Stimulated activated CD4-positive, alpha-beta T cell treated with anti-CD3 and anti-CD28 coated beads, Interleukin-15, amount 100 ng/mL, for 24 hours (primary cell): ENCODE results near the gene IFT43.

Experiments used
- DNase-seq: peaks from one replicate; pipeline ENCODE4 v3.0.0-alpha.2; 2020

The IFT43 gene

DNA sequence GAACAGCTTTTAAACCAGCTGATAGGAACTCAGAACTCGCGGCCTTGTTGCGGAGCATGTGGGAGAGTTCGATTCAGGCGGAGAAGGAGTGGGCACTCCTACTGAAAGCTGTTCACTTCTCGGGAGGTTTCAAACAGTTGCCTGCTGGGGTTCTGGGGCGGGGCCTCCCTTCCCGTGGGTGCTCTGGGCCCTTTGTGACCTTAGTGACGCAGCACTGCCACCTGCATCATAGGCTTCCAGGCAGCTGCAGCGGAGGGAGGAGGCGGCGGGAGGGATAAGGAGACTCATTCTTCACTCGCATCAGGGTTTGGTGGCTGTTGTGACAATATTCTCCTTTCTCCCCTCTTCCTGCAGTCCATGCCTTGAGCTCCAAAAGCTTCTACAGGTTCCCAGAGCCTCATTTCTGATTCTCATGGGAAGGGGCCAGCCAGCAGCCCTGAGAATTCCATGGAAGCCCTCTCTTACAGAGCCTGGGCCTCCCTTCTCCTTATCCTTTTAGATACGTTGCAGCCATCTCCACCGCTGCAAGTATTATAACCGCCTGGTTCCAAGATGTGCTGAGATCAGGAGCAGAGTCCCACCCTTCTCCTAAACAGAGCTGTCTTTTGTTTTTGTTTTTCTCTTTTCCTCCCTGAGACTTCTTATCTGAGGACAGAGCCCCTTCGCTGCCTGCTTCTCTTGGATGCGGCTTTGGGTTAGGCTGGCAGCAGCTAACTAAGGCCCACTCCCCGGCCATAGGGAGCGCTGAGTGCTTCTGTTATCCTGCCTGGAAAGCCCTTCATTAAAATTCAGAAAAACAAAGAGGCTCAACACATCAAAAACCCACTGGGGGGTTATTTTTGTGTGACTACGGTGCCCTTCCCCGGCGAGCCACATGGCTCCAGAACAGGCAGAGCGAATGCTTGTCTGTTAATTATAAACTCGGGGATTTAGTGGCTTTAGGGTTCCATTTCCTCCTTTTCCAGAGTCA lies 98.5 kb downstream of the IFT43 start:
- no peak for DNase-seq

DNA sequence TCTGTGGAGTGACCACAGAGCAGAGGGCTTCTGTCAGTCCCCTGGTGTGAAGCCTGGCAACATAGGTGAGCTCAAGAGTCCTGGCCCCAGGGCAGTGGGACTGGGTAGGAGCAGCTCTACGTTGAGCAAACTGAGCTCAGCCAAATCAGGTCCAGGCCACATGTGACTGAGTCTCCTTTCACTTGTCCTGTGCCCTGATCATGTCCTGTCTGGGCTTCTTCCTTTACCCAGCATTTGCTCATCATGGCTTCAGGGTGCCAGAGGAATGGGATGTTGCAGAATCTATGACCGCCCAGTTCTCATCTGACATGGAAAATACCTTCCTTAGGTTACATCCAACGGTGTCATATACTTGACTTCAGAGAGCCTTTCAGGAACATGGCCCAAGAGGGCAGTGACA lies 99.8 kb downstream of the IFT43 start:
- no peak for DNase-seq

DNA sequence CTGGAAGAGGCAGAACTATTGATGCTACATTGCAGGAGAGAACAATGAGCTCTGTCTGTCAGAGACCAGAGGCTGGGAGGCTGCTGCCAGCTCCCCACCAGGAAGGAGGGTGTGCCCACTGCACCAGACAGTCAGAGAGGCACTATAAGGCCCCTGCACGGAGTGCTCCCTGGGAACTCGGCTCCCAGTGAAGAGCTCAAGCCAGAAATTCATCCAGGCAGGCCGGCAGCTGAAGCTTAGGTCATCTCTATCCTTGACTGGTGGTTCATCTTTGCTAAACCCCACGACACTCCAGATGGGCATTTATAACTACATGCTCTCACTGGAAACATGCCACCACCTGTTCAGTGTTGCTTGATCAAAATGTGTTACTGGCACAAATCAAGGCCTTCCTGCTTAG lies 101.1 kb downstream of the IFT43 start:
- DNase-seq = no peak

DNA sequence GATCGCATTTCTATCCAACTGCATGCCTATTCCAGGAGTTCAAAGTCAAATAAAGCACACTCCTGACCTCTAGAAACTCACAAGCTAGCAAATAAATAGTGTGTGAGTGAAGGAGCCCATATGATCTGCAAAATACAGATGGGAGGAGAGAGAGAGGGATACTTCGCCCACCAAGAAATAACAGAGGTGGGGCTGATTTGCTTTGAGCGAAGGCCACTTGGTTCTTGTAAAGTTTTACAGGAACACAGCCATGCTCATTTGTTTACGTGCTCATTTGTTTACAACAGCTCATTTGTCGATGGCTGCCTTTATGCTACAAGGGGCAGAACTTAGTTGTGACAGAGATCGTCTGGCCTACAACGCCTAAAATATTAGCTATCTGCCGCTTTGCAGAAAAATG lies 102.8 kb downstream of the IFT43 start:
- DNase-seq = no peak

DNA sequence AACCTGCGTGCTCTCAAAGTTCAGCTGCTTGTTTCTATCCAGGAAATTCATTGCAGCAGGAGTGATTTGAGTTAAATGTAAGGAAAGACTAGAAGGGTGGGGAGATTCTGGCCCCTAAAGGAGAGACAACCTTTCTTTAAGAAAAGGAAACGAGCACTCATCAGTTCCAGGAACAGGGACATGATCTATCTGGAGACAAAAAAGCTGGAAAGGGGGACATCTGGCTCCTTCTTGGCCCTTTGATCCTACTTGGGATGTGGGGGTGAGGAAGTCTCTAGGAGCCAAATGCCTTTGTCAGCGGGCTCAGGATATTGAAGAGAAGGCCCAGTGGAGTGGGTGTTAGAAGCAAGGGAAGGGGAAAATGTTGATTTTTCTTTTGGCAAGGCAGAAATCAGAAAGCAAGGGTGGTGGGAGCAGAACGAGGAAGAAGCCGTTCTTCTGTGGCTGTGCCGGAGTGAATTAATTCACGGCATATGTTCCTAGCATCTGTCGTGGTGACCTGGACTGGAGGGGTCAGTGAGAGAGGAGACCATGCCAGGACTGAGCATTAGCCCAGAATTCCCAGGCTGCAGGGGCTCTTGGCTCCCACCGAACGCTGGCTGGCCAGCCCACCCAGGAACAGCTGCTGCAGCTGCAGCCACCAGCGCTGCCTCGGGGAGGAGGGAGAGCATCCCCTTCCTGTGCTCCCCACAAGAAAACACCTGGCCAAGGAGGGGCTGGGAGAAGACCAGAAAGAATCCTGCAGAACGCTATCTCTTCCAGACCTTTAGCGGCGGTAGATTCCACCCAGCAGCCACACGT lies 103.4 kb downstream of the IFT43 start:
- no peak for DNase-seq

DNA sequence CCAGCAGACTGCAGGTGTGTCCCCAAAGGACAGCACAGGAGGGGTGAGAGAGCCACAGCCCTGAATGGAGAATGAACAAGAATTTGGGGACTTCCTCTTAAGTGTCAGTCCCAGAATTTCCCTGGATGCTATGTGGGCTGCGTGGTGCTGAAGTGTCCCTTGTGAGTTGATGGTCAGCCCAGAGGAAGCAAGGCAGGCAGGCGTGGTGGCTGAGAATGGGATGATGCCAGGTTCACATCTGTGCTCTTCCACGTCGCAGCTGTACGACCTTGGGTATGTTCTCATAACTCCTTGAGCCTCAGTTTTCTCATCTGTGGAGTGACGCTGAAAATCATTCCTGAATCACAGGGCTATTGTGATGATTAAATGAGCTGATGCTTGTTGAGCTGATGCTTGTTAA lies 104.0 kb downstream of the IFT43 start:
- DNase-seq = no peak

DNA sequence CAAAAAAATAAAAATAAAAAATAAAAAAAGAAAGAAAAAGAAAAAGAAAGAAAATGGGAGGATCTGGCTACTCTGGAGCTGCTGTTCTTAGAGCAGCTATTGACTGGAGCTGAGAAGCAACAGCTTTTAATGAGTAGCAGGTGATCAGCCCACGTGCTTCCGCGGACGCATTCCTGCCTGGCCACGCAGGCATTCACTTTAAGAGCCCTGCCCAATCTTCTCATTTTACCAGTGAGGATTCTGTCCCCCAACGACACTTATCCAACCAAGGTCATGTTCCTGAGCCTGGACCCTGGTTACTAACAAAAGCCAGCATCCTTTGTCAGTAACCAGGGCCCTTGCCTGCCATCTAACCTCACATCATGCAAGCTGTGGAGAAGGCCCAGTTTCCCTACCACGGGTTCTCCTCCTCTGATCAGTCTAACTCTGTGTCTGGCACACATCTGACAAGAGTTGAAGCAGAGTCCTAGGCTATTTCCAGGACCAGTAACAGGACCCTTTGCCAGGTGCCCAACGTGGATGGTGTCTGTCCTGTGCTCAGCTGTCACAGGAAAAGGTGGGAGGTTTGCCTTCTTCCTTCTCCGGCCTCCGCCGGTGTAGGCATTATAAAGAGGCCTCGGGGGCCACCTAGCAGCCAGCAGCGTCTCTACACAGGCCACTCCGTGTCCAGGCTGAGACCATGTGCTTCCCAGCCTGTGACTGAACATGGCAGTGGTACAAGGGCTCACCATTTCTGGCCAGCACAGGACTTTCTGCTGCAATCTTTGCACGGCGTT lies 105.2 kb downstream of the IFT43 start:
- no peak for DNase-seq

DNA sequence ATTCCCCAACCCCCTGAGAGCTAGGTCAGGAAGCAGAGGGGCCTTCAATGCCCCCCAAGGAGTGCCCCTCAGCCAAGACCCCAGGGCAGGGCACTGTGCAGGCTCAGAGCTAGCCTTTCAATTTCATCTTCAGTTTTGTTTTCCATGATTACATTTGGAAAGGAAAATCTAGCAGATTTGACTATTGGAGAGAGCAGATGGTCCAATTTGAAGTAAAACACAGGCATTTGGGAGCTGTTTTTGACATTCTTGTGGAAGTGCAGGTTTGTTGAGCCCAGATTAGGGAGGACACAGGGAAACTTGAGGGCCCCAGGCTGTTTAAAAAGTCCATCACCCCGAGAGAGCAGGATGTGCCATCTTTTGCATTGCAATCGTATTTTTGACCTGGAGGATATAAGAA lies 107.5 kb downstream of the IFT43 start:
- DNase-seq = no peak

DNA sequence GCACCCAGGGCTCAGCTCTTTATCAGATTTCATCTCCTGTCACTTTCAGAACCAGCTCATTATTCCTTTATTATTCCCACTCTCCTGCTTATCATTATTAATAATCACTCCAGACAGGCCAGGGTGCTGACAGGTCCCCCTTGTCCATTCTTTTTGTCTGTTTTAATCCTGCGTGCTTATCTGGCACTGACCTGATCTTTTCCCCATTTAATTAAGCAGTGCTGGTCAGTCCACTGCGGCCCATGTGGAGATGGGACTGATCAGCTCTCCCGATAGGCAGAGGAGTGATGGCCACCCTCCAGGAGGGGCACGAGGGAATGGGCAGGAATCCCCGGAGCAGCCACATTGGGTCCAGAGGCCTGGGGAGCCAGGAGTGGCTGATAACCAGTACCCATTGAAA lies 110.7 kb downstream of the IFT43 start:
- no peak for DNase-seq

DNA sequence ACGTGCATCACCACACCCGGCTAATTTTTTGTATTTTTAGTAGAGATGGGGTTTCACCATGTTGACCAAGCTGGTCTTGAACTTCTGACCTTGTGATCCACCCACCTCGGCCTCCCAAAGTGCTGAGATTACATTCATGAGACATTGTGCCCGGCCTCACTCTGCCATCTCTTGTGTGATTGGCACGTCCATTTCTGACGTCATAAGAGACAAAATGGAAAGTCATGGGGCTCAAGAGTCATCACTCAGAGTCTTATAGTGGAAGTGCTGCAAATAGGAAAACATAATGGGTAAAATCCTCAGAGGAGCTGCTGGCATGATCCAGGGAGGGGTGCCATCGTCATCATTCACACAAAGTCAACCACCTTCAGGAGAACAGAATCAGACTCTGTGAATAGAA lies 112.0 kb downstream of the IFT43 start:
- DNase-seq = no peak

DNA sequence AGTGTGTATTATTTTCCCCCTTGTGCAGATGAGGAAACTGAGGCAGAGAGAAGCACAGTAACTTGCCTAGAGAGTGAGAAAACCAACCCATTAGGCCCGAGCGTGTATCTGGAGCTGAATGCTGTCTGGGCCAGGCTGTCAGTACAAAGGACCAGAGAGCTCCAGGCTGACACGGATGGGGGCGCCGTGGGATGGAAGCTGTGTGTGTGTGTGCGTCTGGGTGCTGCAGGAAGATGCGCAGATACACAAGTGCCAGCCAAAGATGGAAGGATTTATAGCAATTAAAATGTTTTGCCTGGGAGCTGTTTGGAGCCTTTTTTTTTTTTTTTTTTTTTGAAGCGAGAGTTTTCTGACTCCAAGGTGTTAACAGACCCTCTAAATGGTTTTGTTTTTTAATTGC lies 112.5 kb downstream of the IFT43 start:
- DNase-seq = no peak

DNA sequence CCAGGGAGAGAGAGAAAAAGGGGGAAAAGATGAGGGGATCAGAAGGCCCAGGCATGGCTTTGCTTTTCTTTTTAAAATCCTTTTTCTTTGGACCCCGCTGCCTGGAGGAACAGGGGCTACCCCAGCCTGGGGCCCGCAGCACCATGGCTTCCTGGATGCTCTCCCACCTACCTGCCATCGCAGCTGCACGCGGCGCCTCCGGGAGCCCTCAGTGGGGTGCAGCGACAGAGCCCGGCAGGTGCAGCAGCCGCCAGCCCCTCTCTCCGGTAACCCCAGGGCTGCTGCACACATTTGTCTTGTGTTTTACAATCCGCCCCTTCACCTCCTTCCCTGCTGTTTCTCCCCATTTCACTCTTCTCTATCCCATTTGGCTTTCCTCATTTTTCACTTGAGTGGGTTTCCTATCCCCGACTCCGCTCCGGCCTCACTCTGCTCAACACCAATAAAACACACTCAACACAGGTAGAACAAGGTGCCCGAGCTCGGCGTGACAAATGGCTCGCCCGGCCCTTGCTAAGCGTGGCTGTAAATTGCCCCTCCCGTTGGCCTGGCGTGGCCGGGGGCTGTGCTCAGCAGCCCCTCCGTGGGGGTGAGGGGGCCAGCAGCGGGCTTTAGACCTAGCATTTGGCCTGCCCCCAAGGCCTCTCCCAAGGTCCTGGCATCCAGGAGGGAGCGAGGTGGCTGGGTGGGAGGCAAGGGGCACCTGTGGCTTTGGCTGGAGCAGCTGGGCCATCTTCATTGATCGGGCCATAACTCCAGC lies 113.5 kb downstream of the IFT43 start:
- no peak for DNase-seq

DNA sequence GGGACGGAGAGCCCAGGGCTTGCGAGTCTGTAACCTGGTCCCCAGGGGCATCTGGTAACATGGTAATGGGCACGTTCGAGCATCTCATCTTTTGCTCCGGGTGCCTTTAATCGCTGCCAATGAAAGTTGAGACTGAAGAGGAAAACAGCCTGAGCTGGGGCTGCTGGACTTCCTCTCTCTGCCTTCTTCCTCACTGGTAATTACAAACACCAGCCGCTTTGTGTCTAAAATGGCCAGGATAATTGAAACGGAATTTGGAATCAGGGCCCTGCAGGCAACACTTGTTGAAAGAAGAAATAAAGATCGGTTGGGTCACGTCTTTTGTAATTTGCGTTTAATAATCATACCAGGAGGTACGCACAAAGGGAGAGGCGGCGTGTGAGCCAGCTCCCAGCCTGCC lies 114.7 kb downstream of the IFT43 start:
- no peak for DNase-seq

DNA sequence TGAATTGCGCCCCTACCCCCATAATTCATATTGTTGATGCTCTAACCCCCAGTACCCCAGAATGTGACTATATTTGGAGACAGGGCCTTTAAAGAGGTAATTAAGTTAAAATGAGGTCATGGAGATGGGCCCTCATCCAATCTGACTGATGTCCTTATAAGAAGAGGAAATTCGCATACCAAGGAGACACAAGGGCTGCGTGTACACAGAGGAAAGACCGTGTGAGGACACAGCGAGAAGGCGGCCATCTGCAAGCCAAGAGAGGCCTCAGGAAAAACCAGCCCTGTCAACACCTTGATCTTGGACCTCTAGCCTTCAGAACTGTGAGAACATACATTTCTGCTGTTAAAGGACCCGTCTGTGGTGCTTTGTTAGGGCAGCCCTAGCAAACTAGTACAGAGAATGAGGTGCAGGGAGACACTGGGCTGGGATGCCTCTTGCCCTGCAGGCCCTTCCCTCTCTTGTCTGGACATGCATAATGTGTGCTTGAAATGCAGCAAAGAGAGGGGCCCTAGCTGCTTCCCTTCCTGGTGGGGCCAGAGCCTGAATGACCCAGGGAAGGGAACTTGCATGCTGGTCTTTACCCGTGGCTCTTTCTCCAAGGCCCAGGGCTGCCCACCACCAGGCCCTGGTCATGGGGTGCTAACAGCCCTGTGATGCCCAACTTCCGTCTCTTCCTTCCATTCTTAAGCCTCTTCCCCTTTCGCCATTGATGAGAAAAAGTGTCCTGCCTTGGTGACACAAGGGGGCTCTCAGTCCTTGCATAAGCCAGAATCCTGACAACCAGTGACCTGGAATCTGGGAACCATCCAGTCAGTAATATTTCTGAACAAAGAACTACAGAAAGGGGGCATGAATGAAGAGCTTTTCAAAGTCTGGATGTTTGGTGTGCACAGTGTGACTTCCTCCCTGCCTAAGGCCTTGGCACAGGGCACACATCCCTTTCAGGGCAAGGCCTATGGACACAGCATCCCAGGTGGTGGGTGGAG lies 116.1 kb downstream of the IFT43 start:
- DNase-seq = no peak

DNA sequence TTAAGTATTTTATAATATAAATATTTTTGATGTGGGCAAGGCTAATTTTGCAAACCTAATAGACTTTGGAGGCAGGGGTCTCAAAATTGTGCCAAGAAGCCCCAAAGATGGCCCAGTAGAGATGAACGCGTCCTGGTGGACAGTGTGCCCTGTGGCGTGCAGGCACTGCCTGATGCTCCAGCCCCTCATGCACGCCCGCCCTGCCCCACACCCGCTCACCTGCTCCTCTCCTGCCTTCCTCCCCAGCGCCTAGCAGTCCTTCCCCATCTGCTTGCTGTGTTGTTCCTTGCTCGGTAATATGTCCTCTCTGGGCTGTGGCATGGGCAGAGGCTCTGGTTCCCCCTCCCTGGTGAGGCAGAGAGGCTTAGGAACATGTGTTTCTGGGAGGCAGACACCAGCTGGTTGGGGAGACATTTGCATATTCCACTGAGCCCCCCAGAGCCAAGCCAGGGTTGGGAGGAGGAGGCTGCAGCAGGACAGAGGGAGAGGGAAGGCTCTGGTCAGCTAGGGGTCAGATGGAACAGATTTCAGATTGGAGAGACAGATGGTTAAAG lies 119.3 kb downstream of the IFT43 start:
- DNase-seq = no peak

DNA sequence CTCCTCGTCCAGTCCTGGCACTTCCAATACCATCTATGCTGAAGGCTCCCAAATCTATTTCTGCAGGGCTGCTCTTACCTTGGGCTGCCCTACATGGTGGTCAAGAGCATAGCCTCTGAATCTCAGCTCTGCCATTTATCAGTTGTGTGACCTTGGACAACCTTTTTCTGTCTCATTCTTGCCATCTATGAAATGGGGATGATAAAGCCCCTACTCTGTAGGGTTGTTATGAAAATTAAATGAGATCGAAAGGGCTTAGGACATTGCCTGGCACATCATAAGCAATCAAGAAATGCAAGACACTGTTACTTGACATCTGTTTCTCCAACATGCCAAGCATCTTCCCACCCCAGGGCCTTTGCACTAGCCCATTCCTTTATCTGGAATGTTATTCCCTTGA lies 120.6 kb downstream of the IFT43 start:
- no peak for DNase-seq

DNA sequence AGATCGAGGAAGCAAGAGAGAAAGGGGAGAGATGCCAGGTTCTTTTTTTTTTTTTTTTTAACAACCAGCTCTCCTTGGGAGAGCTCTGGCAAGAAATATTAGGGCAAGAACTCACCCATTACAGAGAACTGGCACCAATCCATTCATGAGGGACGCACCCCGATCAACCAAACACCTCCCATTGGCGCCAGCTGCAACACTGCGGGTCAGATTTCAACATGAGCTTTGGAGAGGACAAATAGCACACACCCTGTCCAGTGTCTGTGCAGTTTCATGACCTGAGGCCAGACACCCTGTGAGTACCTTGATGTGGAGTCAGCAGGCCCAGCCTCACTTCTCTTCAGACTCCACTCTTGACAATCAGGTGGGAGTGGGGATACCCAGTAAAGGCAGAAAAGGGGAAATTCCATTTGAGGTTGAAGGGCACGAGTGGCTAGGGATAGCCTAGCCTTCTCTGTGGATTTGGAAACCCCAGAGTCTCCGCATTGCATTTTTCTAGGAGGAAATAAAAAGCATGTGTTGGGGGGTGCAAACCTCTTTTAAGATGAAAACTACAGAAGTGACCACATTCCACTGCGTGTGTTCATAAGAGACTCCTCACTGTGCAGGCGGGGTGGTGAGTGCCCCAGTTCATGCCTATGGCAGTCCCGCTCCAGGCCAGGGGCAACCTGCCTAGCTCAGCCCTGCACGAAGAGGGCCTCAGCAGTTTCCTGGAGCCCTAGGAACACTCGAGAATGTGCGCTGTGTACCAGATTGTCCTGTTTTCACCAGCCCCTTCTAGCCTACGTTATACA lies 123.7 kb downstream of the IFT43 start:
- no peak for DNase-seq

DNA sequence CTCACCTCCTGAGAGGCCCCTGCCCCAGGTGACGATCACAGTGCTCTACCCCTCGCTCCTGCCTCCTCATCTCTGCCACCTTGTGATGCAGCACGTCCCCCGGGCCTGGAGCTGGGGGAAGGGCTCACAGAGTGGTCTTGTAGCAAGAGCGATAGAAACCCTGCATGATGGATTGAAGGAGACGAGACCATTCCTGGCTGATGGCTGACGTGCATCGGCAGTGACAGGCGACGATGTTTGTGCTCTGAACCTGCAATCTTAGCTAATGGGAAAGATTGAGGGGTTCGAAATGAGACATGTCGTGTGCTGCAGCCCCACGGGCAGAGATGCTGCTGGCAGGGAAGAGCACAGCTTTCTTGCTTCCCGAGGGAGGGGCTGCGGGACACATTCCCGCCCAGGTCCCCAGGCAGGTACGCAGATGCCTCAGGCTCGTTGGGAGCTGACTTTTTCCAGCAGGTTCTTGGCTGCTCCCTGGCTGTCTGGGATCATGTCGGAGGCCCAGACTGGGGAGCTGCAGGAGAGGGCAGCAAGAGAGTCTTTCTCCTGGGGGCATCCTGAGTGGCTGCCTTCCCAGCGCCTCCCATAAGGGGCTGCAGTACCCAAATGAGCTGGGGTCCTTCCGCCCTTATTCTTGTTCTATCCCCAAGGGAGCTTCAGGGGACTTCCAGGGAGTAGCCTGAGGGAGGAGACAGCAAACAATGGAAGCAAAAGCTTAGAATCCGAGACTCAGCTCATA lies 127.5 kb downstream of the IFT43 start:
- DNase-seq = no peak

DNA sequence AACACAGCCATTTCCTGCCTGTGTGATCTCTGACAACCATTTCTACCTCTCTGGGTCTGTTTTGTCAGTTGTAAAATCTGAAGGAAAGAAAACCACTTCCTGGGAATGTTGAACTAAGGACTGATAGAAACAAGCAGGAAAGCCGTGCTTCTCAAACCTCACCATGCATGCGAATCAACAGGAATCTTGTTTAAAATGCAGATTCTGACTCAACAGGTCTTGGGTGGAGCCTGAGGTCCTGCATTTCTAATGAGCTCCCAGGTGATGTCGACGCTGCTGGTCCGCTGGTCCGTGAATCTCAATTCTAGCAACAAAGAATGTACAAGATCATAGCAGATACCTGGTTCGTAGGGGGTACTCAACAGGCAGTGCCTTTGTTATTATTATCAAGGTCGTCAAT lies 128.1 kb downstream of the IFT43 start:
- DNase-seq = no peak
